Measurements from ENCODE around the gene LIMS1. TPM values are rescaled to one million over a fixed set of nuclear protein-coding genes. Genes with fewer than 3 reads are reported as not detected.
A peak's percentile ranks its signal among the peaks of the same experiment; 100 is the strongest.

The LIMS1 gene
- total and polyA plus RNA-seq, 3 donors from 2014 or later = 44.8 to 110 (median 94.1) TPM

GRCh38 chr2:108619925-108620620 is 85.8 kb downstream of the LIMS1 start:
- no peaks in the 10 kb centered on the region for H3K9me3 ChIP-seq
- H3K36me3 ChIP-seq (ENCODE audit: low read depth, missing control alignments) = no peaks in the 10 kb centered on the region
- WGBS, 2 donors = 77 to 78% methylated on average over 8 of the region's 8 CpGs
- no peak for DNase-seq
- H3K4me1 ChIP-seq = peaks cover 19% of the 10 kb centered on the region
- H3K4me3 ChIP-seq = no peak overlapping the region
- TF ChIP-seq CTCF (IDR thresholded peaks at IDR 0.05) = no peak
- TF ChIP-seq POLR2A (IDR thresholded peaks at IDR 0.05) = no peak
- intact Hi-C loops (cut with DNase I; ENCODE audit: low total_unique reads) = no loop called here
- H3K27ac ChIP-seq = peak overlapping the region in 1 of 2 donors; percentile 29
- H3K27me3 ChIP-seq = no peaks in the 10 kb centered on the region

GRCh38 chr2:108620656-108621055 is 86.4 kb downstream of the LIMS1 start:
- H3K27me3 ChIP-seq = no peaks in the 10 kb centered on the region
- intact Hi-C loops (cut with DNase I; ENCODE audit: low total_unique reads) = no loop called here
- TF ChIP-seq CTCF (IDR thresholded peaks at IDR 0.05) (no peak), POLR2A (IDR thresholded peaks at IDR 0.05) (no peak)
- H3K4me3 ChIP-seq = no peak overlapping the region
- DNase-seq = no peak
- 75 to 79% methylated on average over 3 of the region's 3 CpGs for whole genome bisulfite sequencing, 2 donors
- H3K27ac ChIP-seq = peak overlapping the region in 1 of 2 donors; percentile 29
- no peaks in the 10 kb centered on the region for H3K36me3 ChIP-seq (ENCODE audit: low read depth, missing control alignments)
- no peaks in the 10 kb centered on the region for H3K9me3 ChIP-seq
- peaks cover 19% of the 10 kb centered on the region for H3K4me1 ChIP-seq

GRCh38 chr2:108621087-108621559 is 86.9 kb downstream of the LIMS1 start:
- 70 to 75% methylated on average over 8 of the region's 8 CpGs for WGBS, 2 donors
- Histone ChIP-seq H3K9me3 (no peaks in the 10 kb centered on the region), H3K36me3 (ENCODE audit: low read depth, missing control alignments) (no peaks in the 10 kb centered on the region), H3K27ac (peak overlapping the region in 1 of 2 donors; percentile 29), H3K4me1 (peaks cover 19% of the 10 kb centered on the region), H3K4me3 (no peak overlapping the region), H3K27me3 (no peaks in the 10 kb centered on the region)
- TF ChIP-seq CTCF (IDR thresholded peaks at IDR 0.05) = no peak
- no peak for TF ChIP-seq POLR2A (IDR thresholded peaks at IDR 0.05)
- DNase-seq = no peak
- intact Hi-C loops (cut with DNase I; ENCODE audit: low total_unique reads) = no loop called here

GRCh38 chr2:108621687-108622681 is 87.7 kb downstream of the LIMS1 start:
- Histone ChIP-seq H3K36me3 (ENCODE audit: low read depth, missing control alignments) (no peaks in the 10 kb centered on the region), H3K4me1 (peaks cover 12% of the 10 kb centered on the region)
- TF ChIP-seq CTCF (IDR thresholded peaks at IDR 0.05) = no peak
- no peak for TF ChIP-seq POLR2A (IDR thresholded peaks at IDR 0.05)

More at GRCh38 chr2:108621687-108622681, 87.7 kb downstream of the LIMS1 start:
- Histone ChIP-seq H3K27ac (no peak overlapping the region), H3K9me3 (no peaks in the 10 kb centered on the region), H3K27me3 (no peaks in the 10 kb centered on the region), H3K4me3 (no peak overlapping the region)
- intact Hi-C loops (cut with DNase I; ENCODE audit: low total_unique reads) = no loop called here
- DNase-seq = no peak
- 90 to 93% methylated on average over 2 of the region's 2 CpGs for WGBS, 2 donors
